Caco-2 (cell line): ENCODE data around the gene HTT. TPM values are rescaled to one million over a fixed set of nuclear protein-coding genes. Genes with fewer than 3 reads are reported as not detected.

Experiments
- BruUV-seq: library from RNA; stranded (reverse); fragments of 400-500 nt; replicated peaks from 2 replicates; lab custom pipeline; 2021; lab: Mats Ljungman, UMichigan
- CTCF ChIA-PET: fragments of 300-600 bp; sonication (Branson Sonifier 250); formaldehyde crosslinking; loops from one replicate; lab custom pipeline; 2022; ENCODE audit warnings: antibody characterized with exemption; lab: Charles Lee
- POLR2A ChIA-PET: fragments of 300-600 bp; sonication (Branson Sonifier 250); formaldehyde crosslinking; loops from one replicate; lab custom pipeline; 2022; ENCODE audit warnings: antibody characterized with exemption; lab: Charles Lee
- DNase-seq, 2 experiments: peaks; one replicate each; pipeline versions ENCODE4 v3.0.0 to v3.0.0-alpha.2; 2020 to 2022
- H3K27me3 ChIP-seq: replicated peaks from 2 replicates; pipeline ENCODE4 v1.6.0; 2011; ENCODE audit warnings: low read length; ENCODE audit not compliant: control insufficient read depth, insufficient read depth
- H3K36me3 ChIP-seq: 2 replicates; pipeline ENCODE4 v1.5.1; 2011; ENCODE audit warnings: low read length; ENCODE audit not compliant: control insufficient read depth, insufficient read depth
- H3K4me1 ChIP-seq: fragments of 250-450 bp; sonication (Bioruptor Pico); 2 replicates; pipeline ENCODE4 v1.5.1; 2020; ENCODE audit warnings: mild to moderate bottlenecking
- H3K4me3 ChIP-seq: 2 replicates; pipeline ENCODE4 v1.5.1; 2011; ENCODE audit warnings: low read depth, mild to moderate bottlenecking, control low read depth, low read length
- H3K9me3 ChIP-seq: fragments of 250-450 bp; sonication (Bioruptor Pico); 2 replicates; pipeline ENCODE4 v1.5.1; 2020; ENCODE audit warnings: mild to moderate bottlenecking, moderate library complexity
- H3K27ac Mint-ChIP-seq: one replicate; pipeline ENCODE4 v1.8.0; 2022; ENCODE audit warnings: mixed read lengths; ENCODE audit not compliant: unreplicated experiment
- H3K27me3 Mint-ChIP-seq: one replicate; pipeline ENCODE4 v1.8.0; 2022; ENCODE audit warnings: mixed read lengths; ENCODE audit not compliant: insufficient read depth, unreplicated experiment
- H3K36me3 Mint-ChIP-seq: one replicate; pipeline ENCODE4 v1.8.0; 2022; ENCODE audit warnings: mild to moderate bottlenecking, mixed read lengths; ENCODE audit not compliant: insufficient read depth, unreplicated experiment
- H3K4me1 Mint-ChIP-seq: one replicate; pipeline ENCODE4 v1.8.0; 2022; ENCODE audit warnings: low read depth, mixed read lengths; ENCODE audit not compliant: unreplicated experiment
- H3K4me3 Mint-ChIP-seq: one replicate; pipeline ENCODE4 v1.8.0; 2022; ENCODE audit warnings: mild to moderate bottlenecking, moderate library complexity, mixed read lengths; ENCODE audit not compliant: unreplicated experiment
- H3K9me3 Mint-ChIP-seq: one replicate; pipeline ENCODE4 v1.8.0; 2022; ENCODE audit warnings: mixed read lengths; ENCODE audit not compliant: unreplicated experiment
- intact Hi-C: fragments of 100-400 bp; cut with micrococcal nuclease; formaldehyde crosslinking; loops from one replicate; pipeline ENCODE4 v1.10.0; 2022; ENCODE audit not compliant: unreplicated experiment
- total RNA-seq: library from RNA; stranded (reverse); gene quantifications from 2 replicates; pipeline ENCODE4 v1.2.3, GENCODE V29; 2022
- TF ChIP-seq, protein P1 (sequence below), 2 experiments: fragments of 200-600 bp in 1 of 2; IDR thresholded peaks; 1 replicate in 1 of 2; 2 replicates in 1 of 2; pipeline versions ENCODE4 v1.5.1 to v1.8.0; 2011 to 2022; ENCODE audit warnings: antibody characterized with exemption in 1 of 2, control low read depth in 1 of 2, inconsistent platforms in 1 of 2, low read depth in 1 of 2, low read length in 1 of 2, mild to moderate bottlenecking in 1 of 2, moderate library complexity in 1 of 2; ENCODE audit not compliant: insufficient read depth in 1 of 2, severe bottlenecking in 1 of 2, unreplicated experiment in 1 of 2

Gene HTT
- total RNA-seq, 1 experiment from 2014 or later = 63.3 TPM

DNA sequence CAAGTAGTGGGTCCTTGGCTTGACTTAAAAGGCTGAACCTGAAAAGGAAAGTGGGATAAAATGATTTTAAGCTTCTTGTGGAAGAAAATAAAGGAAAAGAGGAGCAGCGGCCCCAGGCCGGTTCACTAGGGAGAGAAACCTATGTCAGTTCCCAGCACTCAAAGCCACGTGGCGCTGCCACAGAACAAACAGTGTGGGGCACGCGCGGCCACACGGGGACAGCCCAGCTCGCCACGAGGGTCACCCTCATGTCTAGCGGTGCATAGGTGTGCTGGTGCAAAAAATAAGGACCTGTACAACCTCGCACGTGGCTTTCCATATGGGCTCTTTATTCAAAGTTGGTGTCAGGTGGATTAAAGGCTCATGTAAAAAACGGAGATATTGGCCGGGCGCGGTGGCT lies 191.6 kb downstream of the HTT start:
- H3K9me3 Mint-ChIP-seq = no peaks in the 10 kb centered on the region
- no peaks in the 10 kb centered on the region for H3K36me3 Mint-ChIP-seq
- no peaks in the 10 kb centered on the region for H3K36me3 ChIP-seq
- H3K4me3 ChIP-seq = no peak overlapping the region
- peak in 1 of 2 experiments; percentile 8 for DNase-seq
- H3K27me3 Mint-ChIP-seq = peaks cover 8% of the 10 kb centered on the region
- no peak overlapping the region for H3K27ac Mint-ChIP-seq
- peaks cover 14% of the 10 kb centered on the region for H3K4me1 ChIP-seq
- TF ChIP-seq, protein P1, sequence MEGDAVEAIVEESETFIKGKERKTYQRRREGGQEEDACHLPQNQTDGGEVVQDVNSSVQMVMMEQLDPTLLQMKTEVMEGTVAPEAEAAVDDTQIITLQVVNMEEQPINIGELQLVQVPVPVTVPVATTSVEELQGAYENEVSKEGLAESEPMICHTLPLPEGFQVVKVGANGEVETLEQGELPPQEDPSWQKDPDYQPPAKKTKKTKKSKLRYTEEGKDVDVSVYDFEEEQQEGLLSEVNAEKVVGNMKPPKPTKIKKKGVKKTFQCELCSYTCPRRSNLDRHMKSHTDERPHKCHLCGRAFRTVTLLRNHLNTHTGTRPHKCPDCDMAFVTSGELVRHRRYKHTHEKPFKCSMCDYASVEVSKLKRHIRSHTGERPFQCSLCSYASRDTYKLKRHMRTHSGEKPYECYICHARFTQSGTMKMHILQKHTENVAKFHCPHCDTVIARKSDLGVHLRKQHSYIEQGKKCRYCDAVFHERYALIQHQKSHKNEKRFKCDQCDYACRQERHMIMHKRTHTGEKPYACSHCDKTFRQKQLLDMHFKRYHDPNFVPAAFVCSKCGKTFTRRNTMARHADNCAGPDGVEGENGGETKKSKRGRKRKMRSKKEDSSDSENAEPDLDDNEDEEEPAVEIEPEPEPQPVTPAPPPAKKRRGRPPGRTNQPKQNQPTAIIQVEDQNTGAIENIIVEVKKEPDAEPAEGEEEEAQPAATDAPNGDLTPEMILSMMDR (IDR thresholded peaks at IDR 0.05; ENCODE audit: insufficient read depth in 1 of 2, low read depth in 1 of 2, low read length in 1 of 2, severe bottlenecking in 1 of 2, unreplicated experiment in 1 of 2) = no peak
- H3K4me1 Mint-ChIP-seq = no peaks in the 10 kb centered on the region
- no TSS peak for BruUV-seq
- CTCF ChIA-PET = no interaction called here
- H3K4me3 Mint-ChIP-seq = no peak overlapping the region
- POLR2A ChIA-PET = no interaction called here
- no peaks in the 10 kb centered on the region for H3K27me3 ChIP-seq
- no peaks in the 10 kb centered on the region for H3K9me3 ChIP-seq
- intact Hi-C loops = no loop called here

DNA sequence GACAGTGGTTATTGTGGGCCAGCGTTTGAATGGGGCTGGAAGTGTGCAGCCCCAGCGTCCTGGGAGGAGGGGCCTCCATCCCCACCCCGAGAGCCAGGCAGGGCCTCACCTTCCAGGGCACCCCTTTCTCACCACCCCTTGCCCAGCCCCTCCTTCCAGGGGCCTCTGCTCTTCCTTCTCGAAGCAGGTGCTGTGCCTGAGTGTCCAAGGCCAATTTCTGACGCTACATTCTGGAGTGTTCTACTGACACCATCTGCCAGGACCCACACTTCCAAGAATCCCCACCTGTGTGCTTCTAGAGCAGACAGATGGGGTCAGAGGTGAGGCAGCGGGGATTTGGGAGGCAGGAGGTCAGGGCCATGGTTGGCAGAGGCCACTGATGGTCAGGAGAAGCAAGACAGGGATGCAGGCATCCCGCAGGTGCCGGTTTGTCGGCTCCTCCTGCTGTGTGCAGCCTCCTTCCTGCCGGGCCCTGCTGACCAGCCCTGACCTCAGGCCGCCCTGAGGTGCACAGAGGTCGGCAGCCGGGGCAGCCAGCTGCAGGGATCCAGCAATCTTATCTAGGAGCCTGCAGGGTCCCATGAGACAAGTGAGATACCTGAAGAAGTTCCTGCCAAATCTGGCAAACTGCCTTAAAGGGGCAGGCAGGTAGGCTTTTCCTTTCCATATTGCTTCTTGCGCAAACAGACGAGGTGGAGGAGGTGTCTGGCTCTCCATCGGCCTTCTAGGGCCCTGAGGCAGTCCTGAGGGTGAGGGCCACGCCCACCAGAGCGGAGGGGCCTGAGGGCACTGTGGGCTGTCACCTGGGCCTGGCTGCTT lies 193.3 kb downstream of the HTT start:
- intact Hi-C loops = no loop called here
- no peaks in the 10 kb centered on the region for H3K9me3 ChIP-seq
- Mint-ChIP-seq H3K9me3 (no peaks in the 10 kb centered on the region), H3K4me1 (no peaks in the 10 kb centered on the region), H3K27me3 (peaks cover 6% of the 10 kb centered on the region), H3K4me3 (no peak overlapping the region), H3K36me3 (no peaks in the 10 kb centered on the region), H3K27ac (no peak overlapping the region)
- no peaks in the 10 kb centered on the region for H3K27me3 ChIP-seq
- TF ChIP-seq, protein P1 (IDR thresholded peaks at IDR 0.05; ENCODE audit: insufficient read depth in 1 of 2, low read depth in 1 of 2, low read length in 1 of 2, severe bottlenecking in 1 of 2, unreplicated experiment in 1 of 2) = no peak
- POLR2A ChIA-PET = no interaction called here
- H3K36me3 ChIP-seq = no peaks in the 10 kb centered on the region
- no peak overlapping the region for H3K4me3 ChIP-seq
- CTCF ChIA-PET = no interaction called here
- BruUV-seq = no TSS peak
- DNase-seq = peak; percentile 47 to 58
- H3K4me1 ChIP-seq = peaks cover 14% of the 10 kb centered on the region

DNA sequence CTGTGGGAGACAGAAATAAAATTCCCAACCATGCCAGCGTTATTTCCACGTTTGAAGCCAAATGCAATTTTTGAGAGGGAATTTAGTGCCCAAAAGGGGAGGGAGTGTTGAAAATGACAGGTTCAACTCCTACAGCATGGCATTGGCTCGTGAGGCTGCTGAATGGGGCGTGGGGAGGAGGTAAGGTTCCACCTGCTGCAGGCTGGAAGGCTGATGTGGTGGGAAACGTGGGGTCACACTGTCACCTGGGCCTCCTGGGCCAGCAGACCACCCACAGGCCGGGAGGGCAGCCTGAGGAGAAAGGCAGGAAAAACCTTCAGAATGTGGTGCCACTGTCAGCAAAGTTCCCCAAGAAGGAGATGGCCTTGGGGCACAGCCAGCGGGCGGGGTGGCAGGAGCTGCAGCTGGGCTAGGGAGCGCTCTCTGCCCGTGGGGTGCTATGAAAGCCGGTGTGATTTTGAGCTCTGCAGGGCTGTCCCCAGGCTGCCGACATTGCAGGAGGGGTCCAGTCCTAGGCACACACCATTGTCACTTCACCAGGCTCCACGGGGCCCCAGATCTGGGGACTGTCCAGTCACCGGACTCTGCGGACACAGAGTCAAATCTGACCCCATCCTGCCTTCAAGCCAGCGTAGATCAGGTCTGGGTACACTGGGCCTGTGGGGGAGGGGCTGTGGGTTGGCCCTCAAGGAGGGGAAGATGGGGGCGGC lies 194.1 kb downstream of the HTT start:
- no TSS peak for BruUV-seq
- CTCF ChIA-PET = no interaction called here
- no peaks in the 10 kb centered on the region for H3K36me3 ChIP-seq
- Mint-ChIP-seq H3K9me3 (no peaks in the 10 kb centered on the region), H3K27me3 (peaks cover under 1% of the 10 kb centered on the region), H3K4me3 (no peak overlapping the region), H3K4me1 (no peaks in the 10 kb centered on the region), H3K36me3 (no peaks in the 10 kb centered on the region), H3K27ac (no peak overlapping the region)
- H3K27me3 ChIP-seq = no peaks in the 10 kb centered on the region
- peak in 1 of 2 experiments; percentile 20 for DNase-seq
- TF ChIP-seq, protein P1 (IDR thresholded peaks at IDR 0.05; ENCODE audit: insufficient read depth in 1 of 2, low read depth in 1 of 2, low read length in 1 of 2, severe bottlenecking in 1 of 2, unreplicated experiment in 1 of 2) = no peak
- intact Hi-C loops = no loop called here
- POLR2A ChIA-PET = no interaction called here
- H3K4me1 ChIP-seq = peaks cover 14% of the 10 kb centered on the region
- H3K4me3 ChIP-seq = no peak overlapping the region
- H3K9me3 ChIP-seq = no peaks in the 10 kb centered on the region
